Neutrophil (primary cell): ENCODE data around the gene NEK1.

Source experiments
- H3K27ac ChIP-seq: fragments of 200-600 bp; sonication (generic); 2 replicates; pipeline ENCODE4 v1.5.1; 2016; ENCODE audit warnings: mild to moderate bottlenecking, moderate library complexity
- H3K27me3 ChIP-seq: fragments of 200-600 bp; sonication (generic); 2 replicates; pipeline ENCODE4 v1.6.0; 2016; ENCODE audit warnings: mild to moderate bottlenecking
- H3K36me3 ChIP-seq: fragments of 200-600 bp; sonication (generic); 2 replicates; pipeline ENCODE4 v1.5.1; 2017
- H3K4me1 ChIP-seq, 2 experiments: fragments of 200-600 bp in 1 of 2; sonication (generic) in 1 of 2; 1 replicate in 1 of 2; 2 replicates in 1 of 2; pipeline versions ENCODE4 v1.5.1 to v1.6.1; 2013 to 2016; ENCODE audit warnings: low read depth in 1 of 2, low read length in 1 of 2, mild to moderate bottlenecking in 1 of 2, moderate library complexity in 1 of 2; ENCODE audit not compliant: control insufficient read depth in 1 of 2, insufficient read depth in 1 of 2
- H3K4me3 ChIP-seq, 2 experiments: fragments of 200-600 bp in 1 of 2; sonication (generic) in 1 of 2; 1 replicate in 1 of 2; 2 replicates in 1 of 2; pipeline ENCODE4 v1.5.1; 2013 to 2016; ENCODE audit warnings: low read depth in 1 of 2, low read length in 1 of 2, mild to moderate bottlenecking in 1 of 2, moderate library complexity in 1 of 2
- H3K9me3 ChIP-seq: fragments of 200-600 bp; sonication (generic); 2 replicates; pipeline ENCODE4 v1.5.1; 2016
- TF ChIP-seq, protein P1 (sequence below): fragments of 200-600 bp; sonication (generic); IDR thresholded peaks from 2 replicates; pipeline ENCODE4 v1.5.1; 2016; ENCODE audit warnings: antibody characterized with exemption

The NEK1 gene

DNA sequence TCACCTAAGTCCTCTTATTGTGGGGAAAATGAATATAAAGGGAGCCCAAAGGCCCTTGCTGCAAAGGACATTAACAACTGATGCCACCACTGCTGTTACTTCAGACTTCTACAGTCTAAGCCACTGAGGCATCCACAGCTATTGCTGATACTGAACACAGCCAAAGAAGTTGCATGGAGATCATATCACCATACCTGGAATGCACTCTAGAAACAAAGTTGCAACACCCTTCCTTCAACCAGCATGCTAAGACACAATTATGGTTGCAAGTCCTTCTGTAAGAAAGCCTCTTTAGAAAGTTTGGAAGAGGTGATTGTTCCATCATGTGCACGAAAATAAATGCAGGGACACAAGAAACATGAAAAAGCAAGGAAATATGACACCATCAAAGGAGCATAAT, 236.0 kb downstream of the NEK1 start:
- no peaks in the 10 kb centered on the region for H3K9me3 ChIP-seq
- H3K27ac ChIP-seq, result no peak overlapping the region
- TF ChIP-seq, protein P1, sequence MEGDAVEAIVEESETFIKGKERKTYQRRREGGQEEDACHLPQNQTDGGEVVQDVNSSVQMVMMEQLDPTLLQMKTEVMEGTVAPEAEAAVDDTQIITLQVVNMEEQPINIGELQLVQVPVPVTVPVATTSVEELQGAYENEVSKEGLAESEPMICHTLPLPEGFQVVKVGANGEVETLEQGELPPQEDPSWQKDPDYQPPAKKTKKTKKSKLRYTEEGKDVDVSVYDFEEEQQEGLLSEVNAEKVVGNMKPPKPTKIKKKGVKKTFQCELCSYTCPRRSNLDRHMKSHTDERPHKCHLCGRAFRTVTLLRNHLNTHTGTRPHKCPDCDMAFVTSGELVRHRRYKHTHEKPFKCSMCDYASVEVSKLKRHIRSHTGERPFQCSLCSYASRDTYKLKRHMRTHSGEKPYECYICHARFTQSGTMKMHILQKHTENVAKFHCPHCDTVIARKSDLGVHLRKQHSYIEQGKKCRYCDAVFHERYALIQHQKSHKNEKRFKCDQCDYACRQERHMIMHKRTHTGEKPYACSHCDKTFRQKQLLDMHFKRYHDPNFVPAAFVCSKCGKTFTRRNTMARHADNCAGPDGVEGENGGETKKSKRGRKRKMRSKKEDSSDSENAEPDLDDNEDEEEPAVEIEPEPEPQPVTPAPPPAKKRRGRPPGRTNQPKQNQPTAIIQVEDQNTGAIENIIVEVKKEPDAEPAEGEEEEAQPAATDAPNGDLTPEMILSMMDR, result no peak
- no peaks in the 10 kb centered on the region for H3K36me3 ChIP-seq
- no peaks in the 10 kb centered on the region for H3K4me1 ChIP-seq
- no peaks in the 10 kb centered on the region for H3K27me3 ChIP-seq
- no peak overlapping the region for H3K4me3 ChIP-seq

DNA sequence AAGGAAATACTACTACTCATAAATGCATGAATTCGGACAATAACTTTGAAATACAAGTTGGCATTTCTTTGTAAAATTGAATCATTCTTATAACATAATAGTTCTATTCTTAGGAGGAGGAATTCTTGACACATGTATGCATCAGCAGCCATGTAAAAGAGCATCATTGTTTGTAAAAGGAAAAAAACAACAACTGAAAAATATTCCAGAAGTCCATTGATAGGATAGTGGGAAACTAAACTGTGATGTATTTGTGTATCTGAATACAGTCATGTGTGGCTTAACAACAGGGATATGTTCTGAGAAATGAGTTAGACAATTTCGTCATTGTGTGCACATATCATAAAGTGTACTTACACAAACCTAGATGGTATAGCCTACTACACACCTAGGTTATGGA, 239.6 kb downstream of the NEK1 start:
- H3K4me3 ChIP-seq, result no peak overlapping the region
- TF ChIP-seq, protein P1, result no peak
- no peaks in the 10 kb centered on the region for H3K4me1 ChIP-seq
- H3K36me3 ChIP-seq, result no peaks in the 10 kb centered on the region
- H3K9me3 ChIP-seq, result no peaks in the 10 kb centered on the region
- no peak overlapping the region for H3K27ac ChIP-seq
- H3K27me3 ChIP-seq, result no peaks in the 10 kb centered on the region

DNA sequence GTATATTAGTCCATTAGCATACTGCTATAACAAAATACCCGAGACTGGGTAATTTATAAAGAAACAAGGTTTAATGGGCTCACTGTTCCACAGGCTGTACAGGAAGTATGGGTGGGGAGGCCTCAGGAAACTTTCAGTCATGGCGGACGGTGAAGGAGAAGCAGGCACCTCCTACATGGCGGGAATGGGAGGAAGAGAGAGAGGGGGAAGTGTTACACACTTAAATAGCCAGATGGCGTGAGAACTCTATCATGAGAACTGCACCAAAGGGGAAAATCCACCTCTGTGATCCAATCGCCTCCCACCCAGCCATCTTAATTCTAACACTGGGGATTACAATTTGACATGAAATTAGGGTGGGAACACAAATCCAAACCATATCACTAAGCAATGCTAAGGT, 242.7 kb downstream of the NEK1 start:
- Histone ChIP-seq H3K27me3 (no peaks in the 10 kb centered on the region), H3K36me3 (no peaks in the 10 kb centered on the region), H3K4me1 (no peaks in the 10 kb centered on the region), H3K4me3 (no peak overlapping the region), H3K27ac (no peak overlapping the region), H3K9me3 (no peaks in the 10 kb centered on the region)
- TF ChIP-seq, protein P1, result no peak

DNA sequence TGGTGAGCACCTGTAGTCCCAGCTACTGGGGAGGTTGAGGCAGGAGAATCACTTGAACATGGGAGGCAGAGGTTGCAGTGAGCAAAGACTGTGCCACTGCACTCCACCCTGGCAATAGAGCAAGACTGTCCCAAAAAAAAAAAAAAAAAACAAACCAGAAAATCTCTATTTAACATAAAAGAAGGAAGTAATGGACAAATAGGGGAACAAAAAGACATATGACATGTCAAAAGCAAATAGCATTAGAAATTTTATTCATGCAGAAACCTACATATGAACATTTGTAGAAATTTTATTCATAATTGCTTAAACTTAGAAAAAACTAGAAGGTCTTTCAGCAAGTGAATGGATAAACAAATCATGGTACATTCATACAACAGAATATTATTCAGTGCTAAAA, 244.6 kb downstream of the NEK1 start:
- TF ChIP-seq, protein P1, result no peak
- H3K27ac ChIP-seq, result no peak overlapping the region
- H3K4me3 ChIP-seq, result no peak overlapping the region
- H3K4me1 ChIP-seq, result no peaks in the 10 kb centered on the region
- no peaks in the 10 kb centered on the region for H3K9me3 ChIP-seq
- no peaks in the 10 kb centered on the region for H3K36me3 ChIP-seq
- no peaks in the 10 kb centered on the region for H3K27me3 ChIP-seq

DNA sequence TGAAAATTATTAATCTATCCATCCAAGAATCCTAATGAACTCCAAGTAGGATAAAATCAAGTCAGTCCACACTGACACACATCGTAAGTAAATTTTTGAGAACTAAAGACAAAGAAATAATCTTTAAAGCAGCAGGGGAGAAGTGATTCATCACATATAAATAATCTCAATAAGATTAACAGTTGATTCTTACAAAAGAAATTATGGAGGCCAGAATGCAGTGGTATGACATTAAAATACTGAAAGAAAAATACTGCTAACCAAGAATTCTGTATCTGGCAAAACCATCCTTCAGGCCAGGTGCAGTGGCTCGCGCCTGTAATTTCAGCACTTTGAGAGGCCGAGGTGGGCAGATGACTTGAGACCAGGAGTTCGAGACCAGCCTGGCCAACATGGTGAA, 245.6 kb downstream of the NEK1 start:
- H3K27ac ChIP-seq, result no peak overlapping the region
- TF ChIP-seq, protein P1, result no peak
- H3K36me3 ChIP-seq, result no peaks in the 10 kb centered on the region
- H3K9me3 ChIP-seq, result no peaks in the 10 kb centered on the region
- H3K4me1 ChIP-seq, result no peaks in the 10 kb centered on the region
- H3K27me3 ChIP-seq, result no peaks in the 10 kb centered on the region
- no peak overlapping the region for H3K4me3 ChIP-seq

DNA sequence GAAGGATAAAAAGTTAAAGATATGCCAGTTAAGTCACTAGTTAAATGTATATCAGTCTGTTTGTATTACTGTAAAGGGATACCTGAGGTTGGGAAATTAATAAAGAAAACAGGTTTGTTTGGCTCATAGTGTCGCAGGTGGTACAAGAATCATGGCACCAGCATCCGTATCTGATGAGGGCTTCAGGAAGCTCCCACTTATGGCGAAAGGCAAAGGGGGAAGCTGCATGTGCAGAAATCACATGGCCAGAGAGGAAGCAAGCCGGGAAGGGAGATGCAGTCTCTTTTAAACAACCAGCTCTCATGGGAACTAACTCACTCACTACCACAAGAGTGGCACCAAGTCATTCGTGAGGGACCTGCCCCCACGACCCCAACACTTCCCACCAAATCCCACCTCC, 249.8 kb downstream of the NEK1 start:
- no peak overlapping the region for H3K4me3 ChIP-seq
- H3K27me3 ChIP-seq, result no peaks in the 10 kb centered on the region
- H3K9me3 ChIP-seq, result no peaks in the 10 kb centered on the region
- H3K36me3 ChIP-seq, result no peaks in the 10 kb centered on the region
- no peak overlapping the region for H3K27ac ChIP-seq
- TF ChIP-seq, protein P1, result no peak
- no peaks in the 10 kb centered on the region for H3K4me1 ChIP-seq
